HepG2 (cell line): Measurements from ENCODE around the gene NPPB. TPM values are rescaled to one million over a fixed set of nuclear protein-coding genes. Genes with fewer than 3 reads are reported as not detected.

Source experiments
- AGO2 ChIP-seq: fragments of 200-400 bp; formaldehyde crosslinking; optimal IDR thresholded peaks from 2 replicates; pipeline ENCODE3; 2017; ENCODE audit warnings: mild to moderate bottlenecking, low read depth, low read length, moderate library complexity
- CREB1 ChIP-seq, 2 experiments: fragments of 450-650 bp in 1 of 2; IDR thresholded peaks; 2 replicates each; pipeline ENCODE4 v1.6.1; 2016 to 2017; ENCODE audit warnings: control low read depth in 1 of 2, mild to moderate bottlenecking in 1 of 2, missing compliant biosample characterization in 1 of 2, missing genetic modification characterization in 1 of 2
- EED ChIP-seq: sonication (generic); formaldehyde crosslinking; IDR thresholded peaks from 2 replicates; pipeline ENCODE4 v1.5.0; 2020; ENCODE audit warnings: mild to moderate bottlenecking, missing genetic modification reagents
- ELF4 ChIP-seq: sonication (generic); formaldehyde crosslinking; IDR thresholded peaks from 2 replicates; pipeline ENCODE4 v1.5.0; 2020; ENCODE audit warnings: missing genetic modification reagents, mild to moderate bottlenecking, moderate library complexity, borderline replicate concordance
- FOSL2 ChIP-seq: sonication (generic); formaldehyde crosslinking; IDR thresholded peaks from 2 replicates; pipeline ENCODE4 v1.4.0; 2020; ENCODE audit warnings: missing genetic modification reagents
- GPN1 ChIP-seq: sonication (generic); formaldehyde crosslinking; IDR thresholded peaks from 2 replicates; pipeline ENCODE4 v1.5.1; 2020; ENCODE audit warnings: missing genetic modification reagents, borderline replicate concordance
- IKZF4 ChIP-seq: sonication (generic); formaldehyde crosslinking; IDR thresholded peaks from 2 replicates; pipeline ENCODE4 v1.5.1; 2020; ENCODE audit warnings: borderline replicate concordance, mild to moderate bottlenecking, low read depth, missing genetic modification reagents; ENCODE audit errors: not compliant biosample characterization
- MED1 ChIP-seq: sonication (generic); formaldehyde crosslinking; IDR thresholded peaks from 2 replicates; pipeline ENCODE4 v1.4.0; 2020; ENCODE audit warnings: missing genetic modification reagents
- NCOA5 ChIP-seq: sonication (generic); formaldehyde crosslinking; IDR thresholded peaks from 2 replicates; pipeline ENCODE4 v1.4.0; 2020; ENCODE audit warnings: missing genetic modification reagents
- SKI ChIP-seq: fragments of 450-650 bp; IDR thresholded peaks from one replicate; pipeline ENCODE4 v1.6.1; 2018; ENCODE audit warnings: mild to moderate bottlenecking; ENCODE audit not compliant: partially characterized antibody
- SMAD3 ChIP-seq: sonication (generic); formaldehyde crosslinking; IDR thresholded peaks from 2 replicates; pipeline ENCODE4 v1.4.0; 2020; ENCODE audit warnings: missing genetic modification reagents
- SMYD3 ChIP-seq: sonication (generic); formaldehyde crosslinking; IDR thresholded peaks from 2 replicates; pipeline ENCODE4 v1.8.1; 2023; ENCODE audit warnings: mild to moderate bottlenecking, missing genetic modification reagents
- SRSF1 ChIP-seq: fragments of 200-400 bp; formaldehyde crosslinking; optimal IDR thresholded peaks from 2 replicates; pipeline ENCODE3; 2017; ENCODE audit warnings: mild to moderate bottlenecking, low read depth, low read length, moderate library complexity
- SRY ChIP-seq: sonication (generic); formaldehyde crosslinking; IDR thresholded peaks from 2 replicates; pipeline ENCODE4 v1.8.0; 2022; ENCODE audit warnings: mild to moderate bottlenecking, missing genetic modification reagents
- THAP8 ChIP-seq: sonication (generic); formaldehyde crosslinking; IDR thresholded peaks from 2 replicates; pipeline ENCODE4 v1.5.1; 2020; ENCODE audit warnings: missing genetic modification reagents, mild to moderate bottlenecking, borderline replicate concordance
- ZNF251 ChIP-seq: sonication (generic); formaldehyde crosslinking; IDR thresholded peaks from 2 replicates; pipeline ENCODE4 v1.9.0; 2021; ENCODE audit warnings: mild to moderate bottlenecking, missing genetic modification reagents
- ZNF446 ChIP-seq: sonication (generic); formaldehyde crosslinking; IDR thresholded peaks from 2 replicates; pipeline ENCODE4 v1.5.0; 2020; ENCODE audit warnings: mild to moderate bottlenecking, missing genetic modification reagents
- ZNF746 ChIP-seq: sonication (generic); formaldehyde crosslinking; IDR thresholded peaks from 2 replicates; pipeline ENCODE4 v1.8.0; 2022; ENCODE audit warnings: mild to moderate bottlenecking, missing genetic modification reagents
- polyA plus RNA-seq, 8 experiments: library from polyadenylated mRNA; depleted of rRNA in 3 of 8; stranded (reverse) in 7 of 8; unstranded in 1 of 8; fragments of >200 nt; fragmentation: Illumina TruSeq in 4 of 8; extraction: Trizol in 4 of 8; gene quantifications; 2 replicates each; pipeline versions ENCODE4 v1.2.1 to v1.2.3, GENCODE V29; 2011 to 2016; ENCODE audit warnings: low read depth in 4 of 8, missing spikeins in 1 of 8, mixed read lengths in 1 of 8; ENCODE audit not compliant: insufficient read depth in 1 of 8
- total RNA-seq, 5 experiments: library from RNA; depleted of rRNA; stranded (reverse); fragments of >200 nt; fragmentation: Illumina TruSeq; extraction: Trizol; gene quantifications; 2 replicates each; pipeline ENCODE4 v1.2.3, GENCODE V29; 2016; ENCODE audit warnings: low read depth in 1 of 5
- TF ChIP-seq, protein P1 (sequence below): sonication (generic); formaldehyde crosslinking; IDR thresholded peaks from 2 replicates; pipeline ENCODE4 v1.4.0; 2020; ENCODE audit warnings: missing genetic modification reagents, borderline replicate concordance
- TF ChIP-seq, protein P2 (sequence below): sonication (generic); formaldehyde crosslinking; IDR thresholded peaks from 2 replicates; pipeline ENCODE4 v1.5.0; 2020; ENCODE audit warnings: missing genetic modification reagents
- TF ChIP-seq, protein P3 (sequence below): sonication (generic); formaldehyde crosslinking; IDR thresholded peaks from 2 replicates; pipeline ENCODE4 v1.8.1; 2023; ENCODE audit warnings: mild to moderate bottlenecking, missing genetic modification reagents
- TF ChIP-seq, protein P4 (sequence below): sonication (generic); formaldehyde crosslinking; IDR thresholded peaks from 2 replicates; pipeline ENCODE4 v1.4.0; 2020; ENCODE audit warnings: missing genetic modification reagents

Gene NPPB
- total and polyA plus RNA-seq, 2 of the 13 experiments (the other 11 are each of a cell fraction or from before 2014, with no cell fraction given), result 1.9 TPM; not detected in 1

- TF ChIP-seq THAP8 (CRISPR knock-in tag), result no peak
- 0 out of 2 replicates have a peak, but pooled peaks have one; percentile 10 for TF ChIP-seq ZNF446 (CRISPR knock-in tag)
- TF ChIP-seq, protein P1, sequence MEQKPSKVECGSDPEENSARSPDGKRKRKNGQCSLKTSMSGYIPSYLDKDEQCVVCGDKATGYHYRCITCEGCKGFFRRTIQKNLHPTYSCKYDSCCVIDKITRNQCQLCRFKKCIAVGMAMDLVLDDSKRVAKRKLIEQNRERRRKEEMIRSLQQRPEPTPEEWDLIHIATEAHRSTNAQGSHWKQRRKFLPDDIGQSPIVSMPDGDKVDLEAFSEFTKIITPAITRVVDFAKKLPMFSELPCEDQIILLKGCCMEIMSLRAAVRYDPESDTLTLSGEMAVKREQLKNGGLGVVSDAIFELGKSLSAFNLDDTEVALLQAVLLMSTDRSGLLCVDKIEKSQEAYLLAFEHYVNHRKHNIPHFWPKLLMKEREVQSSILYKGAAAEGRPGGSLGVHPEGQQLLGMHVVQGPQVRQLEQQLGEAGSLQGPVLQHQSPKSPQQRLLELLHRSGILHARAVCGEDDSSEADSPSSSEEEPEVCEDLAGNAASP (CRISPR knock-in tag), result peak; percentile 99
- TF ChIP-seq NCOA5 (CRISPR knock-in tag), result no peak
- TF ChIP-seq SKI, result peak; percentile 79
- TF ChIP-seq CREB1 (IDR thresholded peaks at IDR 0.05), result peak; percentile 22; the same call in 1 of the 2 replicates
- peak; percentile 80 for TF ChIP-seq CREB1 (CRISPR knock-in tag; IDR thresholded peaks at IDR 0.05)
- 0 out of 2 replicates have a peak, but pooled peaks have one; percentile 43 for TF ChIP-seq SRY (CRISPR knock-in tag)
- TF ChIP-seq, protein P2, sequence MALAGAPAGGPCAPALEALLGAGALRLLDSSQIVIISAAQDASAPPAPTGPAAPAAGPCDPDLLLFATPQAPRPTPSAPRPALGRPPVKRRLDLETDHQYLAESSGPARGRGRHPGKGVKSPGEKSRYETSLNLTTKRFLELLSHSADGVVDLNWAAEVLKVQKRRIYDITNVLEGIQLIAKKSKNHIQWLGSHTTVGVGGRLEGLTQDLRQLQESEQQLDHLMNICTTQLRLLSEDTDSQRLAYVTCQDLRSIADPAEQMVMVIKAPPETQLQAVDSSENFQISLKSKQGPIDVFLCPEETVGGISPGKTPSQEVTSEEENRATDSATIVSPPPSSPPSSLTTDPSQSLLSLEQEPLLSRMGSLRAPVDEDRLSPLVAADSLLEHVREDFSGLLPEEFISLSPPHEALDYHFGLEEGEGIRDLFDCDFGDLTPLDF (CRISPR knock-in tag), result 0 out of 2 replicates have a peak, but pooled peaks have one; percentile 33
- no peak for TF ChIP-seq GPN1 (CRISPR knock-in tag)
- TF ChIP-seq ZNF251 (CRISPR knock-in tag), result no peak
- TF ChIP-seq SRSF1, result no peak
- TF ChIP-seq SMYD3 (CRISPR knock-in tag), result peak; percentile 34; the same call in 1 of the 2 replicates
- no peak for TF ChIP-seq EED
- TF ChIP-seq IKZF4 (CRISPR knock-in tag), result no peak
- peak; percentile 48 for TF ChIP-seq SMAD3
- TF ChIP-seq MED1 (CRISPR knock-in tag), result peak; percentile 97
- peak; percentile 45; the same call in 1 of the 2 replicates for TF ChIP-seq ZNF746 (CRISPR knock-in tag)
- peak; percentile 45; the same call in 1 of the 2 replicates for TF ChIP-seq ELF4 (CRISPR knock-in tag)
- TF ChIP-seq, protein P3, sequence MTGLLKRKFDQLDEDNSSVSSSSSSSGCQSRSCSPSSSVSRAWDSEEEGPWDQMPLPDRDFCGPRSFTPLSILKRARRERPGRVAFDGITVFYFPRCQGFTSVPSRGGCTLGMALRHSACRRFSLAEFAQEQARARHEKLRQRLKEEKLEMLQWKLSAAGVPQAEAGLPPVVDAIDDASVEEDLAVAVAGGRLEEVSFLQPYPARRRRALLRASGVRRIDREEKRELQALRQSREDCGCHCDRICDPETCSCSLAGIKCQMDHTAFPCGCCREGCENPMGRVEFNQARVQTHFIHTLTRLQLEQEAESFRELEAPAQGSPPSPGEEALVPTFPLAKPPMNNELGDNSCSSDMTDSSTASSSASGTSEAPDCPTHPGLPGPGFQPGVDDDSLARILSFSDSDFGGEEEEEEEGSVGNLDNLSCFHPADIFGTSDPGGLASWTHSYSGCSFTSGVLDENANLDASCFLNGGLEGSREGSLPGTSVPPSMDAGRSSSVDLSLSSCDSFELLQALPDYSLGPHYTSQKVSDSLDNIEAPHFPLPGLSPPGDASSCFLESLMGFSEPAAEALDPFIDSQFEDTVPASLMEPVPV (CRISPR knock-in tag), result no peak; the same call in 1 of the 2 replicates
- peak; percentile 80 for TF ChIP-seq FOSL2 (CRISPR knock-in tag)
- TF ChIP-seq, protein P4, sequence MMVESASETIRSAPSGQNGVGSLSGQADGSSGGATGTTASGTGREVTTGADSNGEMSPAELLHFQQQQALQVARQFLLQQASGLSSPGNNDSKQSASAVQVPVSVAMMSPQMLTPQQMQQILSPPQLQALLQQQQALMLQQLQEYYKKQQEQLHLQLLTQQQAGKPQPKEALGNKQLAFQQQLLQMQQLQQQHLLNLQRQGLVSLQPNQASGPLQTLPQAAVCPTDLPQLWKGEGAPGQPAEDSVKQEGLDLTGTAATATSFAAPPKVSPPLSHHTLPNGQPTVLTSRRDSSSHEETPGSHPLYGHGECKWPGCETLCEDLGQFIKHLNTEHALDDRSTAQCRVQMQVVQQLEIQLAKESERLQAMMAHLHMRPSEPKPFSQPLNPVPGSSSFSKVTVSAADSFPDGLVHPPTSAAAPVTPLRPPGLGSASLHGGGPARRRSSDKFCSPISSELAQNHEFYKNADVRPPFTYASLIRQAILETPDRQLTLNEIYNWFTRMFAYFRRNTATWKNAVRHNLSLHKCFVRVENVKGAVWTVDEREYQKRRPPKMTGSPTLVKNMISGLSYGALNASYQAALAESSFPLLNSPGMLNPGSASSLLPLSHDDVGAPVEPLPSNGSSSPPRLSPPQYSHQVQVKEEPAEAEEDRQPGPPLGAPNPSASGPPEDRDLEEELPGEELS, result peak; percentile 97
- no peak for TF ChIP-seq AGO2
These were observed 16.3 kb downstream of the NPPB start (continued) for GRCh38 chr1:11842154-11843041.
